Measurements from ENCODE around the gene SDE2.
"Not testable (repeated sequence)": the region's sequence is repeated elsewhere in the genome, so short reads cannot be mapped to it uniquely, and the experiment has no call there.

Gene SDE2

DNA sequence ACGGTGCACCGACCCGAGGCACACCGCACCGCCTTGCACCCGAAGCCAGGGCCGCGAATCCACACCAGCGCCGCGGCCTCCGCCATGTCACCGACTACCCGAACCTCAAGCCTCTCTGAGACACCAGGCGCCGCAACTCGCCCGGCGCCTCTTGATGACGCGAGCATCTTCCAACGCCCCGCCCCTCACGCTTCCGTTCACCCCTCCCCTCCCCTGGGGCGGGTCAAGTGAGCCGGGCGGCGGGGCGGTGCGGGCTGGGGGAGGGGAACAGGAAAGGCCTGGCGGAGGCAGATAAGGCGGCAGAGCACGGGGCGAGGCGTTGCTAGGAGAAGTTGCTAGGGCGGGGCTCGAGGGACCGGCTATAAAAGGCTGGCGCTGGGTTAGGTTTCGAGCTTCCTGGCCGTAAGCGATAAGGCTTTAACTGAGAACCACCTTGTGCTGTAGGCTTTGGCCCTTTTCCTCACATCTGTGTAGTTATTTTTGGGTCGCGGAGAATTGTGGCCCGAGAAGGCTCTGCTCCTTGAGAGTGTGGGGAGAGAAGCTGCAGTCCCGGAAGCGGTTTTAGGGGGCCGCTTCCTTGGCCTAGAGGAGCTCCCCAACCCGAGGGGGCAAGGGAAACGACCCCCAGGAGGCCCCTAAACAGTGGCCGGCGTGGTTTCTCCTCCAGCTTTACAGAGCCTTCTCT, at the start of gene SDE2:
Gene SDE2 (minus strand): TSS at position 117 of the 685 bp plus-strand sequence. CDS start 31 bp downstream, at position 86.
- peak; percentile 99 to 100 for DNase-seq (ENCODE audit: low read depth in 2 of 2)

DNA sequence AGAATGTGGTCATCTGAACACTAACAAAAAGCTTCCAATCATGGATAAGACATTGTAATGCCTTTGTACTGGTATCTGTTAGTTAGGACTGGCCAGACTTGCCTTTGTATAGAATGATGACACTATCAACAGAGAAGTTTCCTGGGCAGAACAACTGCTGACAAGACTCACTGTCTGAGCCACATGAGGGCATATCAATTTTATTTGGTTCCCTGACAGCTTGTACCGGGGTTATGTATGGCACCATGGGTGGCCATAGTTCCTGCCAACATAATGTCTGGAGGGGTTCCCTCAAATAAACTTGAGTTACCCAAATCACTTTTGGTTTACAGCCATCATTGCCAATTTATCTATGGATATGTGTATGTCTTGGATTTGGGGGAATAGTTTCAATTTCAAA, 49.7 kb upstream of the SDE2 start:
- DNase-seq (ENCODE audit: low read depth in 2 of 2), result no peak

DNA sequence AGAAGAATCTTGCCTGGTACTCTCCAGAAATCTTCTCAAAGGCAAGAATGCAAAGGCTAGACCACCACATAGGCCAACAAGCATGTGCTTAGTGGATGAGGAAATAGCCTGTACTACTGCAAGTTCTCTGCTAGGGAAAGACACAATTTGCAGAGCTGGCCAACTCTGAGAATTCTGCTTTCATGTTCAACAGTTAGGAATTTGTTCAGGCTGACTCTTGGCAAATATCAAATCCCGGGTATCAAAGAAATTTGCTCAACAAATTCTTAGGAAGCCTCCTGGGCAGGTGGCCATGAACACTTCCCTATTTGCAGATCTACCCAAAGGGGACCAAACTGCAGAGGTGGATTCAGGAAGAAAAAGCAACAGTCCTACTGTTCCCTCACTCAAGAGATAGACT, 48.4 kb upstream of the SDE2 start:
- DNase-seq (ENCODE audit: low read depth in 2 of 2), result no peak

DNA sequence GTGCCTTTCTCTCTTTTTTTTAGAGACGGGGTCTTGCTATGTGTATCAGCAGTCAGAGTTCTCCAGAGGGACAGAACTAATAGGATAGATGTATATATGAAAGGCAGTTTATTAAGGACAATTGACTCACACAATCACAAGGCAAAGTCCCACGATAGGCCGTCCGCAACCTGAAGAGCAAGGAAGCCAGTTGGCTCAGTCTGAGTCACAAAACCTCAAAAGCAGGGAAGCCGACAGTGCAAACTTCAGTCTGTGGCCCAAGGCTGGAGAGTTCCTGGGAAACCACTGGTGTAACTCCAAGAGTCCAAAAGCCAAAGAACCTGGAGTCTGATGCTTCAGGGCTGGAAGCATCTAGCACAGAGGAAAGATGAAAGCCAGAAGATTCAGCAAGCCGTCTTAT, 47.1 kb upstream of the SDE2 start:
- no peak for DNase-seq (ENCODE audit: low read depth in 2 of 2)

DNA sequence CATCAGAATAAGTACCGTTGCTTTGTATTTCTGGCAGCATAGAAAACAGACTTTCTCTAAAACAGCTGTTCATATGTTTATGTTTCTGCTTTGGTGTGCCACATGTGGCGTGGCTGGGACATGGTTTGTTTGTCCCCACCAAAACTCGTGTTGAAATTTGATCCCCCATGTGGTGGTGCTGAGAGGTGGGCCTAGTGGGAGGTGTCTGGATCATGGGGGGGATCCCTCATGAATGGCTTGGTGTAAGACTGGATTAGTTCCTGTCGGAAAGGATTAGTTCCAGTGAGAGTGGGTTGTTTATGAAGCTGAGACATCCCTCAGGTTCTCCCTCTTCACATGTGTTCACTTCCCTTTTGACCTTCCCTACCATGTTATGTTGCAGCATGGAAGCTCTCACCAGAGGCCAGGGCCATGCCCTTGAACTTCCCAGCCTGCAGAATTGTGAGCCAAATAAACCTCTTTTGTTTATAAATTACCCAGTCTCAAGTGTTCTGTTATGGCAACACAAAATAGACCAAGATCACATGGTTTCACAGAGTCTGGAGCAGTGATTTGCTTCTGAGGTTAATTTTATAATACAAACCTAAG, 45.5 kb upstream of the SDE2 start:
- no peak for DNase-seq (ENCODE audit: low read depth in 2 of 2)

DNA sequence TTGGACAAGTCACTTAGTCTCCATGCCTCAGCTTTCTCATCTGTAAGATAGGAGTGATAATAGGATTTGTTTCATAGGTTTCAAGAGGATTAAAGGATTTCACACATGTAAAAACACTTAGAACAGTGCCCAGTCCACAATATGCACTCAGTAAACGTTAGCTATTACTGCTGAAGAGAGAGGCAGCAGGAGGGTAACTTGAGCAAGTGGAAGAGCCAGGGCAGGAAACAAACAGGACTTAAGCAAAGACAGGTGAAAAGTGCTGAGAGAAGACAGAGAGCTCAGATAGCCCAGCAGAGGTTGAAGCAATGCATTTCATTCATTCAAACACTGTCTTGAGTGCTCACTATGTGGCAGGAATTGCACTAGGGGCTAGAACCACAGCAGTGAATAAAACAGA, 42.3 kb upstream of the SDE2 start:
- no peak for DNase-seq (ENCODE audit: low read depth in 2 of 2)

DNA sequence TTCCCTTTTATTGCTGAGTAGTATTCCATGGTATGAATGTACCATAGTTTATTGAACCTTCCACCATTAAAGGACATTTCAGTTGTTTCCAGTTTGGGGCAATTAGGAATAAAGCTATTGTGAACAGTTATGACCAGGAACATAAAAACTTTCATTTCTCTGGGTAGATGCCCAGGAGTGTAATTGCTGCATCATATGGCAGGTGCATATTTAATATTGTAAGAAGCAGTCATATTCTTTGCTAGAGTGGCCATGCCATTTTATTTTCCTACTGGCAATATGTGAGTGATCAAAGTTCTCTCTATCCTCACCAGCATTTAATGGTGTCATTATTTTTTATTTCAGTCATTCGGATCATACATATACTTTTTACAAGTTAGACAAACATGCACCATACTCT, 39.5 kb upstream of the SDE2 start:
- DNase-seq (ENCODE audit: low read depth in 2 of 2), result no peak

DNA sequence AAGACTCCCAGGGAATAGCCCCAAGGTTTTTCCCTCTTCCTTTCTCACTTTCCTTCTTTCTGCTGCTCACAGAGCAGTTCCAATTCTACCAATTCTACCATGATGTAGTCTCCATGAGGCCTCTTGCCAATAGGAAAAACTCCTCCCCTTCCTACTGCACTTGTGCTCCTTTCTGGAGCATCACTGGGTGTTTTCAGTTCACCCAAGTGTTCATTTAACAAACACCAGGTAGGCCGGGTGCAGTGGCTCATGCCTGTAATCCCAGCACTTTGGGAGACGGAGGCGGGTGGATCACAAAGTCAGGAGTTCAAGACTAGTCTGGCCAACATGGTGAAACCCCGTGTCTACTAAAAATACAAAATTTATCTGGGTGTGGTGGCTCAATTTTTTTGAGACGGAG, 36.8 kb upstream of the SDE2 start:
- no peak for DNase-seq (ENCODE audit: low read depth in 2 of 2)

DNA sequence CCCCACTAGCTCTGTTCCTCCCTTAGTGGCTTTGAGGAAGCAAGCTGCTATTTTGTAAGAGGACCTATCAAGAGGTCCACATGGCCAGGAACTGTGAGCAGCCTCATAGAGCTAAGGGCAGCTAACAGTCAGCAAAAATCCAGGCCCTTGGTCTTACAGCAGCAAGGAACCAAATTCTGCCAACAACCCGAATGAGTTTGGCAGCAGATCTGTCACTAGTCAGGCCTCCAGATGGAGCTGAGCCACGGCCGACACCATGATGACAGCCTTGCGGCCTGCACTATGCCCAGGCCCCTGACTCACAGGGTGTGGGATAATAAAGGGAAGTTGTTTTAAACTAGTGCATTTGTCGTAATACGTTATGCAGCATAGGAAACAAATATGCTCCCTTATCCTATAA, 35.3 kb upstream of the SDE2 start:
- DNase-seq (ENCODE audit: low read depth in 2 of 2), result no peak

DNA sequence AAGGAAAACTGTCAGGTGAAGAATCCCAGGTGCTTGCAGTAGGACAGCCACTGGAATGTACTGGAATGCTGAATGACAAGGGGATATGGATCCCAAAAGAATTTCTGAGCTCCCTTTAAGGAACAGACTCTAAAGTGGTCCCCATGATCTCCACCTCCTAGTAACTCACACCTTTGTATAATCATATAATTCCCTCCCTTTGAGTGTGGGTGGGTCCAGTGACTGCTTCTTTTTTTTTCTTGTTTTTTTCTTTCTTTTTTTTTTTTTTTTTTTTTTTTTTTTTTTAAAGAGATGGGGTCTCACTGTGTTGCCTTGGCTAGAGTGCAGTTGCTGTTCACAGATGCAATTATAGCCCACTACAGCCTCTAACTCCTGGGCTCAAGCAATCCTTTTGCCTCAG, 34.8 kb upstream of the SDE2 start:
- DNase-seq (ENCODE audit: low read depth in 2 of 2), result no peak

DNA sequence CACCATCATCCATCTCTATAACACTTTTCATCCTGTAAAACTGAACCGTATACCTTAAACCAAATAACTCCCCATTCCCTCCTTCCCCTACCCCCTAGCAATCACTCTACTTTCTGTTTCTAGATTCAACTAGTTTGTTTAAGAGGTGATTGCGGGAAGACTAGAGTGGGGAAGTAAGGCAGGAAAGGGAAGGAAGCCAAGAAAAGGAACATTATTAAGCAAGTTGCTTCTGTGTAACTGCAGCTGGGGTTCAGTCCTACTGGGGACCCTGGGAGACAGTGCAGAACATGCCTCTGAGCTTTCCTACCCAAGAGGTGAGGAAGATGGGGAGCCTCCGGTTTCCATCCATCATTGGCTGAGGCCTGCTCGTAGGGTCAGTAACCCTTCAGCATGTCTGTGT, 34.4 kb upstream of the SDE2 start:
- no peak for DNase-seq (ENCODE audit: low read depth in 2 of 2)

DNA sequence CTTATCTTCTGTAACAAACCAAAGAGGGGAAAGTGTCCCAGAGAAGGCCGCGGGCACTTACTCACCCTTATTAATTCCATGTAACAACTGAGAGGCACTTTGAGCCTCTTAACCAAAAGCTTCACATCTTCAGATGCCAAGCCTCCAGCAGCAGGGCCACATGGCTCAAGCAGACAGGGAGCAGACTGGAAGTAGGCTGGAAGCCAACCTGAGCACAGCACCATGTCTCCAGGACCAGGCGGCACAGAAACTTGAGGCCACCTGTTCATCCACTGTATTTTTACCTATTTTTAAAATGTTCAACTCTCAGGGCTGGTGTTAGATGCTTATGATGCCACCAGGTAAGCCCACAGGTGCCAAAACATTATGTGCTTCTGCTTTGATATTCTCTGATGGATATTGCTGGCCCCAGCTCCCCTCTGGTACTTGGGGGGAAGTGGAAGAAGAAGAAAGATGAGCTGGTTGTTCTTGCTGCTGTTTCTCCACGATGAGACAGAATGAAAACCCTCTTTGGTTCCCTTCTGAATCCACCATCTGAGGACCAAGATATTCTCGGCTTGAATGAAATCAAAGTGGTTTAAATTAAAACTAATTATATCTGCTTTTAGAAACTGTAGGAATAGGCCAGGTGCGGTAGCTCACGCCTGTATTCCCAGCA, 30.6 kb upstream of the SDE2 start:
- no peak for DNase-seq (ENCODE audit: low read depth in 2 of 2)

DNA sequence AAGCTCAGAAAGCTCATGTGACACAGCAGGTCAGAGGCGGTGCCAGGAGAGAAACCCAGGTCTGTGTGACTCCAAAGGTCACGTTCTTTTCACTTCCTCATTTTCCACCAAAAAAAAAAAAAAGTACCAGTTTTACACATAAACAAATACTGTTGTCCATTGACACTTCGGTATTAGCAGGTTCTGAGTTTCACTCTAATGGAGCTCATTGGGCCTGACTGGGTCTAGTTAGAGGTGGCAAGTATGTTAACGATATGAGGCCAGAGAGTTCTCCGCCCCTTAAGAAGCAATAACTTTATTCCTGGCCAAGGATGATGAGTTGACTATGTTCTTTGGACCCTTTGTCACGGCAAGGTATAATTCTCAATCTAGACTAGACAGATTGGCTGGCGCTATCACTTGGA, 30.0 kb upstream of the SDE2 start:
- no peak for DNase-seq (ENCODE audit: low read depth in 2 of 2)

DNA sequence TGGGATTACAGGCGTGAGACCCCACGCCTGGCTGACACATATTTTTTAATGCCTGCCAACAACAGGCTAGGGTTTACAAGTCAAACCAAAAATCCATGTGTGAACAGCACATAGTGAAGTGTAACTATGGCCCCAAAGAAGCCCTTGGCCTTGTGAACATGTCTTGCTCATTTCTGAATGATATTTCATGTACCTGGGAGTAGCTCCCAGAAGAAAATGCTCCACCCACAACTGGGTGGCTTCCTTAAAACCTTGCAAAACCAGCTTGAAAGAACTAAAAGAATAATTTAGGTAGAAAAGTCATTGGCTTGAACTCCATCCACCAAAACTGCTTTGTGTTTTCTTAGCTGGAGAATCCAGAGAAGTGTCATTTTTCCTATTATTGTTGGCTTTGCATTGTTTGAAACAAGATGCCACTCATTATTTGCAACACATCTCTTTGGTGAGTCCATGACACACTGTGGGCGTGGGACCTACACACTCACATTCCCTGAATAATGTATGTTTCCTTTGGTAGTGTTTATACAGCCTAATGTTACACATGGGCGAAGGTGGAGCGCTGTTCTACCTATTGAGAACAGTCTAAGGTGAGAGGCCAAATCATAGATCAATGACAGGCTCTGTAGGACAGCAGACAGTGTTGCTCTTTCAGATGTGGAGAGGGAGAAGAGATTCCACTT, 28.5 kb upstream of the SDE2 start:
- no peak for DNase-seq (ENCODE audit: low read depth in 2 of 2)

DNA sequence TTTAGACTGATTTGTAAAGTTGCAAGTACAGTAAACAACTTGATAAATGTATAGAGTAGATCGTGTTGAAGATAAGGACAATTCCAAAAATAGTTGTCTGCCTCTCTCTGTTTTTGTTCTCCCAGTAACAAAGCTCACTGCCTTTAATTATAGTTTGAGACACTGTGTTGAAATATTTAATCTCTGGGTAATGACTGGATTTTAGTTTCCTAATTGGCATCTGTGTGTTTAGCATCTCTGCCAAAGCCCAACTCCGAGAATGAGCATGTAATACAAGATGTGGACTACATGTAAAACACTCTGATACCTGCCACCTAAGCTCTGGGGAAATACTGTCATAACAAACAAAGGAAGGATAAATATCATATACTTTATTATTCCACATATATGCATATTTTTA, 27.7 kb upstream of the SDE2 start:
- DNase-seq (ENCODE audit: low read depth in 2 of 2), result no peak

DNA sequence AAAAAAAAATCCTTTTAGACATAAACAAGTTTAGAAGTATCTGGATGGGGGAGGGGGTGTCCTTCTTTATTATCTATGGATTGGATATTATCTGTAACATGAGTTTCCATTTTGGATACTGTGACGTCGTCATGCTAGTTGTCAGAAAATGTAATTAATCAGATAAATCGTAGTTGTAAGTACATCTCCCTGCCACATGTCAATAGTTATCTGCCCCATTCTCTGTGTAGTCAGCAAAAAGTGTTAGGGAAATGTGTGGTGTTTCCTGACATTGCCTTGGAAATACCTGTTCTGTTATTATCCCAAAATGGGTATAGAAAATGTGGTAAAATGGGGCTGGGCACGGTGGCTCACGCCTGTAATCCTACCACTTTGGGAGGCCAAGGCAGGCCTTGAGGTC, 24.6 kb upstream of the SDE2 start:
- DNase-seq (ENCODE audit: low read depth in 2 of 2), result no peak

DNA sequence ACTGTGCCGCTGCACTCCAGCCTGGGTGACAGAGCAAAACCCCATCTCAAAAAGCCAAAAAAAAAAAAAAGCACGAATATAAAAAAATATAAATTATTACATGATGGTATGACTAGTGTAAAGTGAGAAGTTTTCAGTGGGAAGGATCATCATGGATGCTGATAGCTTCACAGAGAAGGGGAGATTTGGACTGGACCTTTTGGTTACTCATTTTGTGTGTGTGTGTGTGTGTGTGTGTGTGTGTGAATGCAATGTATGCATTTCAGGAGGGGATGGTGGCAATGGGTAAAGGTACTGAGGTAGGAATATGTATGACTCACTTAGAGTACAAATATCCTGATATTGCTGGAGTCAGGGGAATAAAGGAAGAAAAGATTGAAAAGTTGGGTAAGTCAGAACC, 22.7 kb upstream of the SDE2 start:
- DNase-seq (ENCODE audit: low read depth in 2 of 2), result no peak

DNA sequence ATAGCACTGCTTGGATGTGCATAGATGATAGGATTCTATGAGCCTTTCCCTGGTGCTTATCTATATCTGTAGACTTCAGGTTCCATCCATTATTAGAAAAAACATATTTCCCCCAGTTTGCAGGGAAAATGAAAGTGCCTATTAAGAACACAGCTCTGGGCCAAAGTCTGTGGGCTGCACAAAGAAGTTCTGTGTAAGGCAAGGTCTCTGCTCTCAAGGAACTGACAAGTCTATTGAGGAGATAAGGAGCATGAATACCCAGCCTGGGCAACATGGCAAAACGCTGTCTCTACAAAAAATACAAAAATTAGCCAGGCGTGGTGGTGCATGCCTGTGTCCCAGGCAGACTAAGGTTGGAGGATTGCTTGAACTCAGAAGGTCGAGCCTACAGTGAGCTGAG, 22.3 kb upstream of the SDE2 start:
- DNase-seq (ENCODE audit: low read depth in 2 of 2), result no peak

DNA sequence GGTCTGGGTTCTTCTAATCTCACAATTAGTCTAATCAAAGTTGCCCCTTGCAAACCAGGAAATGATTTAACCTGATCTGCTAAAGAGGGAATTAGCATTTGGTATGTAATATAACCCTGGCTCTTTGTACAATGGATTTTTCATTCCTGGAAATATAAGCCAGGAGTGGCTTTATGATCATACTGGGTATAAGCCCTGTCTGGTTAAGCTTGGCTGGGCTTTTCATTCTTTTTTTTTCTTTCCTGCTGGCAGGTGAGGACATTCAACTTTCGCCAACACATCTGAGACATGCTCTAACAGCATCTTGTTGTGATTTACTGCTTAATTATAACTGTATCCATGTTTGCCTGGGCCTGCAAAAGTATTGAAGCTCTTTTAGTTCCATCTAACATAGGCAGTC, 20.4 kb upstream of the SDE2 start:
- DNase-seq (ENCODE audit: low read depth in 2 of 2), result no peak

DNA sequence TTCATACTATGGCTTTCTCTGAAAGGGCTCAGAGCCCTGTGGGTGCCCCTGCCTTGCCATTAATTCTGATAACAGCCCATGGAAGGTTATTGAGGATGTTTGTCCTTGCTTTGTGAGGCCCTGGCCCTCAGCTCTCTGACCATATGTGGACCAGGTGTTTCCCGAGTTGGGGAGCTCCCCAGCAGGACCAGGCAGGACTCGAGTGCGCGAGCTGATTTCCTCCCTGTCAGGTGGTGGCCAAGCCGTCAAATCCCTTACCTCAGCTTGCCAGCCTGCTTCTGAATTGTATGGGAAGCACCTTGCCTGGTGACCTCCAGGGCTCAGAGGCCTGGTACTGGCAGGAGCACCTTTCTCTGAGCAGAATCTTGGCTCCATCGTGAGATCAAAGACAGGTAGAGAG, 17.9 kb upstream of the SDE2 start:
- no peak for DNase-seq (ENCODE audit: low read depth in 2 of 2)

DNA sequence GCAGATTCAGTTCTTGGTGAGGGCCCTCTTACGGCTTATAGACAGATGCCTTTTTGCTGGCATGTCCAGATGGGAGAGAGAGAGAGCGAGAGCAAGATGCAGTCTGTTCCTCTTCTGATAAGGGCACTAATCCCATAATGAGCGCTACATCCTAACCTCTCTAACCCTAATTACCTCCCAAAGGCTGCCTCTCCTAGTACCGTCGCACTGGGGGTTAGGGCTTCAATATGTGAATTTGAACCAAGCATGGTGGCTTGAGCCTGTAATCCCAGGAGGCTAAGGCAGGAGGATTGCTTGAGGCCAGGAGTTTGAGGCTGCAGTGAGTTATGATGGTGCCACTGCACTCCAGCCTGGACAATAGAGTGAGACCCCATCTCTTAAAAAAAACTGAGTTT, 10.5 kb upstream of the SDE2 start:
- DNase-seq (ENCODE audit: low read depth in 2 of 2), result no peak

DNA sequence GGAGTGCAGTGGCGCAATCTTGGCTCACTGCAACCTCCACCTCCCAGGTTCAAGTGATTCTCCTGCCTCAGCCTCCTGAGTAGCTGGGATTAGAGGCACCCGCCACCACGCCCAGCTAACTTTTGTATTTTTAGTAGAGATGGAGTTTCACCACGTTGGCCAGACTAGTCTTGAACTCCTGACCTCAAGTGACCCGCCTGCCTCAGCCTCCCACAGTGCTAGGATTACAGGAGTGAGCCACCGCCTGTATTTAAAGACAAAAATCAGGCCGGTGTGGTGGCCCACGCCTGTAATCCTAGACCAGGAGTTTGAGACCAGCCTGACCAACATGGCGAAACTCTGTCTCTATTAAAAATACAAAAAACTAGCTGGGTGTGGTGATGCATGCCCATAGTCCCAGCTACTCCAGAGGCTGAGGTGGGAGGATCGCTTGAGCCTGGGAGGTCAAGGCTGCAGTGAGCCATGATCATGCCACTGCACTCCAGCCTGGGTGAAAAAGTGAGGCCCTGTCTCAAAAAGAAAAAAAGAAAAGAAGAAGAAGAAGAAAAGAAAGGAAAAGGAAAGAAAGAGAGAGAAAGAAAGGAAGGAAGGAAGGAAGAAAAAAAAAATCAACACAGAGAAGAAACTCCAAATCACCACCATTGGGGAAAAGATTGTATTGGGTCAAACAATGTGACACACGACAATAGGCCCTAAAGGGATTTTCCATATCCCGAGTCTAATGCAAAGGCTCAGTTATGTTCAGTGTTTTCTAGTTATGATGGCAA, 8.2 kb upstream of the SDE2 start:
- not testable (repeated sequence) for DNase-seq (ENCODE audit: low read depth in 2 of 2)

Measured in stimulated activated CD4-positive, alpha-beta T cell treated with anti-CD3 and anti-CD28 coated beads, Interleukin-1b, Interleukin-23, amount 100 ng/mL, for 4 hours (primary cell).